HFFc6 (cell line): ENCODE results near the gene IL11. TPM values are rescaled to one million over a fixed set of nuclear protein-coding genes. Genes with fewer than 3 reads are reported as not detected.

Source experiments
- DNase-seq: peaks from one replicate; pipeline ENCODE4 v3.0.0-alpha.2; 2018
- H3K27ac Mint-ChIP-seq: 2 replicates; pipeline ENCODE4 v1.8.0; 2020; ENCODE audit warnings: mild to moderate bottlenecking, mixed read lengths
- H3K27me3 Mint-ChIP-seq: 2 replicates; pipeline ENCODE4 v1.8.0; 2021; ENCODE audit warnings: mild to moderate bottlenecking, moderate library complexity, mixed read lengths; ENCODE audit not compliant: insufficient read depth
- H3K36me3 Mint-ChIP-seq: 2 replicates; pipeline ENCODE4 v1.8.0; 2021; ENCODE audit warnings: low read depth, mixed read lengths
- H3K4me1 Mint-ChIP-seq: 2 replicates; pipeline ENCODE4 v1.8.0; 2020; ENCODE audit warnings: low read depth, mixed read lengths
- H3K4me3 Mint-ChIP-seq: 2 replicates; pipeline ENCODE4 v1.8.0; 2020; ENCODE audit warnings: mild to moderate bottlenecking, moderate library complexity, mixed read lengths
- H3K9me3 Mint-ChIP-seq: 2 replicates; pipeline ENCODE4 v1.8.0; 2020; ENCODE audit warnings: mild to moderate bottlenecking, mixed read lengths
- total RNA-seq, 6 experiments: library from RNA; stranded (reverse); fragmentation: NEBNext Ultra II Directional; extraction: Animal tissue kit (Norgen Biotek cat#: 25700); gene quantifications; 2 replicates in 1 of 6; 3 replicates in 5 of 6; pipeline ENCODE4 v1.2.3, GENCODE V29; 2021
- TF ChIP-seq, protein P1 (sequence below): fragments of 200-600 bp; sonication (generic); IDR thresholded peaks from 2 replicates; pipeline ENCODE4 v1.5.0; 2021; ENCODE audit warnings: antibody characterized with exemption, mild to moderate bottlenecking

Gene IL11
- total RNA-seq, 6 experiments from 2014 or later, result 22.2 to 43.4 (median 36.1) TPM

DNA sequence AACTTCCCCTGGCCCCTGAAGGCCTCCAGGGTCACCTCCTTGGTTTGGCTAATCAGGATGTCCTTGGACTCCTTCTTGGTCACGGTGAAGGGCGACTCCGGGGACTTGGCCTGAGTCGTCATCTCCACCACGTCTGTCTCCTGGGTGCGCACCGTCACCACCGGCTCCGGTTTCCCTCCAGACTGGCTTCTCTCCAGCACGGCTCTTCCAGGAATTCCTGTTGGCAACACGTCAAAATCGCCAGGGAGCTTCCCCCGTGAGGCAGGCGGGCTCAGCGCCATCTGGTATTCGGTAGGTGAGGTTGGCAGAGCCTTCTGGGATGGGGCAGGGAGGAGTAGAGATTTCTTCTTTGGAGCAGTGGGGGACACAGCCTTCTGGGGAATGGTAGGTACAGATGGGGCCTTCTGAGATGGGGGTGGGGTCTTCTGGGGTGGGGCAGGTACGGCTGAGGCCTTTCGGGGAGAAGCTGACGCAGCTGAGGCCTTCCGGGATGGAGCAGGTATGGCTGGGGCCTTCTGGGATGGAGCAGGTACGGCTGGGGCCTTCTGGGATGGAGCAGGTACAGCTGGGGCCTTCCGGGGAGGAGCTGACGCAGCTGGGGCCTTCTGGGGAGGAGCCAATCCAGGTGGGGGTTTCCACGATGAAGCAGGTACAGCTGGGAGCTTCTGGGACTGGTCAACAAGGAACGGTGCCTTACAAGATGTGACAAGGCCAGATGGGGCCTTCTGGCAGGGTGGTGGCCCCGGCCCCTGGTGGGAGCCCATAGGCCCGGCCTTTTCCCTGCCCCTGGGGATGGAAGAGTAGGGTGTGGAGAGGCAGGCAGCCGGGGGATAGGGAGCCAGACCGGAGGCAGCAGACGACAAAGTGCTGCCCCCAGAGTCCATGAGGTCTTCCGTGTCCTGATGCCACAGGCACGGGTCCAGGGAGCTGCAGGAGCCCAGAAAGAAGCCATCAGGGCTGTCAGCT lies 11.0 kb downstream of the IL11 start:
- Mint-ChIP-seq H3K27ac (no peak overlapping the region), H3K27me3 (peaks cover 10% of the 10 kb centered on the region), H3K9me3 (no peaks in the 10 kb centered on the region), H3K36me3 (no peaks in the 10 kb centered on the region), H3K4me3 (no peak overlapping the region), H3K4me1 (no peaks in the 10 kb centered on the region)
- TF ChIP-seq, protein P1, sequence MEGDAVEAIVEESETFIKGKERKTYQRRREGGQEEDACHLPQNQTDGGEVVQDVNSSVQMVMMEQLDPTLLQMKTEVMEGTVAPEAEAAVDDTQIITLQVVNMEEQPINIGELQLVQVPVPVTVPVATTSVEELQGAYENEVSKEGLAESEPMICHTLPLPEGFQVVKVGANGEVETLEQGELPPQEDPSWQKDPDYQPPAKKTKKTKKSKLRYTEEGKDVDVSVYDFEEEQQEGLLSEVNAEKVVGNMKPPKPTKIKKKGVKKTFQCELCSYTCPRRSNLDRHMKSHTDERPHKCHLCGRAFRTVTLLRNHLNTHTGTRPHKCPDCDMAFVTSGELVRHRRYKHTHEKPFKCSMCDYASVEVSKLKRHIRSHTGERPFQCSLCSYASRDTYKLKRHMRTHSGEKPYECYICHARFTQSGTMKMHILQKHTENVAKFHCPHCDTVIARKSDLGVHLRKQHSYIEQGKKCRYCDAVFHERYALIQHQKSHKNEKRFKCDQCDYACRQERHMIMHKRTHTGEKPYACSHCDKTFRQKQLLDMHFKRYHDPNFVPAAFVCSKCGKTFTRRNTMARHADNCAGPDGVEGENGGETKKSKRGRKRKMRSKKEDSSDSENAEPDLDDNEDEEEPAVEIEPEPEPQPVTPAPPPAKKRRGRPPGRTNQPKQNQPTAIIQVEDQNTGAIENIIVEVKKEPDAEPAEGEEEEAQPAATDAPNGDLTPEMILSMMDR, result no peak
- no peak for DNase-seq

DNA sequence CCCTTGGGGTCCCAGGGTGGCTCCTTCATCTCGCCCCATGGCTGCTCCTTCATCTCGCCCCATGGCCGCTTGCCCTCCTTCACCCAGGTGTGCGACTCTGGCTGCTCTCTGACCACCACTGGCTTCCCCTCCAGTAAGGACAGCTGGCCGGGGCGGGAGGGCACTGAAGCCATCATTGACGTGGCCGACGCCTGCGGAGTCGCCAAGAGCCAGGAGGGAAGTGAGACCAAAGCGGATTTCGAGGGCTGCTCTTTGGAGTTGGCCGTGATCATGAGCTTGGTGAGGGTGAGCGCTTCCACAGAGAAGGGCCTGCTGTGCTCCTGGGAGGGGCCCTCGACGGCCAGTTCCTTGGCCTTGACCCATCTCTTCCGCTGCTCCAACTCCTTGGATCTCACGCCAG lies 11.8 kb downstream of the IL11 start:
- TF ChIP-seq, protein P1, result no peak
- Mint-ChIP-seq H3K4me3 (no peak overlapping the region), H3K4me1 (no peaks in the 10 kb centered on the region), H3K36me3 (no peaks in the 10 kb centered on the region), H3K27ac (no peak overlapping the region), H3K27me3 (peaks cover 6% of the 10 kb centered on the region), H3K9me3 (no peaks in the 10 kb centered on the region)
- DNase-seq, result no peak

DNA sequence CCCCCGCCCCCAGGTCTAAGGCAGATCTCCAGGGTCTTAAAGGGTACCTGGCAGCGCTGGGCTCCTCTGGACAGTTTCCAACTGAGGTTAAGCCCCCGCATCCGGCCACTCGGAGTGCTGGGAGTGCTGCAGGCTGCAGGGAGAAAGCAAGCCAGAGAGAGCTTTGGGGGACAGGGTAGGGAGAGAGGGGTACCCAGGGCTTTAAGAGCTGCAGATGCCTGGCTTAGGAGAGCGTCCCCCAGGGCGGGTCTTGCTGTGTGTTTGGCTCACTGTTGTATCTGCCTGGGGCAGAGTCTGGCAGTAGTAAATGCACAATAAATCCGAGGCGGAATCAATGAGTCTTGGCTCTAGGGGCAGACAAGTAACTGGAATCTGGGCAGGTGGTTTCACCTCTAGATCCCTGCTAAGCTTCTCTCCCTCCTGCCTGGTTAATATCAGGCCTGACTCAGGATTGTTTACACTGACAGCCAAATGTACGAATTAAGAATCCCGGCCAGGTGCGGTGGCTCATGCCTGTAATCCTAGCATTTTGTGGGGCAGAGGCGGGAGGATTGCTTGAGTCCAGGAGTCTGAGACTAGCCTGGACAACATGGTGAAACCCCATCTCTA lies 14.9 kb downstream of the IL11 start:
- Mint-ChIP-seq H3K27me3 (peaks cover 18% of the 10 kb centered on the region), H3K4me3 (no peak overlapping the region), H3K9me3 (no peaks in the 10 kb centered on the region), H3K36me3 (no peaks in the 10 kb centered on the region), H3K27ac (no peak overlapping the region), H3K4me1 (no peaks in the 10 kb centered on the region)
- TF ChIP-seq, protein P1, result no peak
- DNase-seq, result no peak

DNA sequence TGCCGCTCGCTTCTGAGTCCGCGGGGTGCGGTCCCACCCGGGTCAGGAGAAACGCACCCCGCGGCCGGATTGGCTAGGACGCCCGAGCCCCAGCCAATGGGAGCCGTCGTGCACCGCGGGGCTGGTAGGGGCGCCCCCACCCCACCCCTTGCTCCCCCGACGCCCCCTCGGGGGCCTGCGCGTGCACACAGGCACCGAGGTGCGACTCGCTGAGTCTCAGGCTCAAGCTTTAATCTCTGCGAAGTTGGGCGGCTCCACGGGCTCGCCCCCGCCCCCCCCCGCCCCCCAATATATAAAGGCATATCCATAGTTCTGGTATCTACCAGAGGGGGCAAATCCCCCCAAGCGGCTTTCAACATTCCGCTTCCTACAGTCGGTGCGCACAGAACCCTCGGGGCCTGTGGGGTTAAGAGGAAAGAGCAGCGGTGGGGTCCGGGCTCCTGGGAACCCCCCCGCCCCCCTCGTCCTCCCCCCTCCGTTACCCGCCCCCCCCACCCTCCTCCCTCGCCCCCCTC lies 15.5 kb downstream of the IL11 start, which contains the start of gene COX6B2:
COX6B2 (minus strand) TSS at position 22 of the 515 bp plus-strand sequence. CDS start 198 bp downstream, outside the sequence.
- Mint-ChIP-seq H3K4me3 (peak within 1 kb of the TSS; percentile 55), H3K27me3 (peaks cover 18% of the 10 kb centered on the region), H3K9me3 (no peaks in the 10 kb centered on the region), H3K27ac (no peak within 1 kb of the TSS), H3K4me1 (no peaks in the 10 kb centered on the region), H3K36me3 (no peaks in the 10 kb centered on the region)
- DNase-seq, result no peak
- TF ChIP-seq, protein P1, result no peak

DNA sequence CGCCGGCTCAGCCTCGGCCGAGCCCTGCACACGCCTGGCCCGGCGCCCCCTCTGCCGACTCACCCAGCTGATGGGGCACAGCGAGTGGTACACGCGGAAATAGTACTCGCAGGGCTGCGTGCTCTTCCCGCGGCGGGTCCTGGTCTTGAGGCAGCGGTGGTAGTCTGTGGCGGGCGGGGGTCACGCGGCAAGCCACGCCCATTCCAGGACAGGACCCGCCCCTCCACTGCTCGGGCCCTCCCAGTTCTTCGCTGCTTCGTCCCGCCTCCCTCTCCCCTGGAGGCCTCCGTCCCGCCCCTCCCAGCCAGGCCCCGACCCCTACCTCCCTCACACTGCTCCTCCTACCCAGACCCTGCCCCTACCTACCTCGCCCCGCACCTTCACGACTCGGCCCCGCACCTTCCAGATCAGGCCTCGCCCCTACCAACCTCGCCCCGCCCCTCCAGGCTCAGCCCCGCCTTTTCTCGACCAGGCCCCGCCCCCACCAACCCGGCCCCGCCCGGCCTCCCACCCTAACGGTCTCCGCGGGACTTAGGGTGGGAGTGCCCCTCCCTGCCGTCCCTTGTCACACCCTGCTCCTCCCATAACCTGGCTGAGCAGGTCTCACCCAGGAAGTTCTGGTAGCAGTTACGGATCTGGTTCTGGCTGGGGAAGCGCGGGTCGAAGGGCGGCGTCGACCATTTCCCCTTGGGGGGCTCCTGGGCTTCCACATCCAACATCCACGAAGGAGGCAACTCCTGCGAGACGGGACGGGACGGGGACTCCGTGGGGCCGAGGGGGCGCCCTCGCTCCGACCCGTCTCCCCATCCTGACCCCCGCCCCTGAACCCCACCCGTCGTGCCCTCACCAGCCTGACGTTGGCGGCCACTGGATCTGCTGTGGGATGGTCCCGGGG lies 16.2 kb downstream of the IL11 start:
- no peak overlapping the region for H3K27ac Mint-ChIP-seq
- no peaks in the 10 kb centered on the region for H3K9me3 Mint-ChIP-seq
- TF ChIP-seq, protein P1, result no peak
- no peak for DNase-seq
- H3K4me1 Mint-ChIP-seq, result no peaks in the 10 kb centered on the region
- peak overlapping the region; percentile 55 for H3K4me3 Mint-ChIP-seq
- H3K36me3 Mint-ChIP-seq, result no peaks in the 10 kb centered on the region
- peaks cover 18% of the 10 kb centered on the region for H3K27me3 Mint-ChIP-seq
